Right lung (tissue), 5 donors: ENCODE measurements around the gene CD34. TPM values are rescaled to one million over a fixed set of nuclear protein-coding genes. Genes with fewer than 3 reads are reported as not detected.

ENCODE experiments used
- DNase-seq, 2 donors: peaks; one replicate each; pipeline ENCODE4 v3.0.0-alpha.2; 2013
- polyA plus RNA-seq, 5 donors: library from polyadenylated mRNA; unstranded; fragments of 120-200 nt; gene quantifications; one replicate each; pipeline versions ENCODE4 v1.2.1 to v1.2.3, GENCODE V29; 2013; ENCODE audit warnings: inconsistent platforms in 1 of 5, low replicate concordance in 1 of 5; ENCODE audit not compliant: insufficient read length in 5 of 5, insufficient read depth in 1 of 5

The CD34 gene
- polyA plus RNA-seq, 5 donors, result 126 to 157 (median 146) TPM

DNA sequence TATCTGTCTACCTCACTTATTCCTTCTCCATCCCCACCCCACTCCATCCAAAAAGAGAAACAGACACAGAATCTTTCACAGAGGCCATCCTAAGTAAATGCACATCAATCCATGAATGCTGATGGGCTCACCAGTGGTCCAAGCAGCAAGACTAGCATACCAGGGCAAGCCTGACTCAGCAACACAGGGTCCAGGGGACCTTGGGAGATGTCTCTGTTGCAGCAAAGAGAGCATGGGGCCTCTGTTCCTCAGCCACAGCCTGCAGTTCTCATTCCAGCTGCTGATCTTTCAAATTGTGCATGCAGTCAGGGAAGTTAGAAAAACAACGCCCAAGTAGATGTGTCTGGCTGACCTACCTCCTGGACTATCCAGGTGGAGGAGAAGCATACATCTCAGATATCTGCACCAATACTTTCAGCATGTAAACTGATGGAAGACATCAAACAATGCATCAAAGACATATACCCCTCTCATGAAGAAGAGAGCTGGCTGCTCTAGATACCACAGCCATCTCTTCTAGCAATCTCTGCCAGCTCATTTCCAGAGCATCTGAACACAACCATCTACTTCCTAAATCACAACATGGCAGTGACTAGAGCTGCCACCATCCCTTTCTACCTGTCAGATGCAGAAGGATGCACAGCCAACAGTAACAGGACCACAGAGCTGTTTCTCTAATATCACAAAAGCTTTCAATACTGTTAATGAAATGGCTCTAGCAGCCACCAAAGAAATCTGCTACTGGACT, 54.5 kb downstream of the CD34 start:
- DNase-seq, result no peak

DNA sequence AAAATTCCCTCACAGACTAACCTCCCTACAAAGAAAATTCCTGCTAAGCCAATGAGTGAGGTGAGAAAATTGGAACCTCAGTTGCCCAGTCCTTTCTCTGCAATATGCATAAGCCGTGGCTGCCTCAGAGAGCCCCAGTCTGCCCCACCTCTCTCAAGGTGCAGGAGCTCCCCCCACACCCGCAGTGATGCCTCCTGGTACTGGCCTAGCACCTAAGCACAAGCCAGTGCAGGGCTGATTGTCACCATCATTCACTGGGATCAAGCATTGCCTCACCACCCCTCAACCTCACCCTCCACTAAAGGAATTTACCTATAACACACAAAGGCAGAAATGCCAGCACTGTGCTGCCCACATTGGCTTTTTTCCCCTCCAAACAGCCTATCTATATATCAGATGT, 56.9 kb downstream of the CD34 start:
- no peak for DNase-seq

DNA sequence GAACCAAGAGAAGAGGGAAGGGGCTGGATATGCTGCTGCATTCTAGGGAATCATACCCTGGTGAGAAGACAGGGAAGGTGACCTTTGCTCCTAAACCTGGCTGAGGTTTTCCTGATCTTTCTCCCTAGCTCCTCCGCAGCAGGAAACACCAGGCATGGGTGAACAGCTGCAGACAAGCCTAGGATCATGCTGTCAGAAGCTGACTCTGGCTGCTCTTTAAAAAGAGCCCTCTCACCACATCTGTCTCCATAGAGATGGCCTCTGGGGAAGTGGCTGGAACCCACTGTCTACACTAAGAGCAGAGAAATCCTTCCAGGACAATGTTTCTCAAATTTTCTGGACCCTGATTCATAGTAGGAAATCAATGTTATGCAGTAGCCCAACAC, 57.6 kb downstream of the CD34 start:
- no peak for DNase-seq

DNA sequence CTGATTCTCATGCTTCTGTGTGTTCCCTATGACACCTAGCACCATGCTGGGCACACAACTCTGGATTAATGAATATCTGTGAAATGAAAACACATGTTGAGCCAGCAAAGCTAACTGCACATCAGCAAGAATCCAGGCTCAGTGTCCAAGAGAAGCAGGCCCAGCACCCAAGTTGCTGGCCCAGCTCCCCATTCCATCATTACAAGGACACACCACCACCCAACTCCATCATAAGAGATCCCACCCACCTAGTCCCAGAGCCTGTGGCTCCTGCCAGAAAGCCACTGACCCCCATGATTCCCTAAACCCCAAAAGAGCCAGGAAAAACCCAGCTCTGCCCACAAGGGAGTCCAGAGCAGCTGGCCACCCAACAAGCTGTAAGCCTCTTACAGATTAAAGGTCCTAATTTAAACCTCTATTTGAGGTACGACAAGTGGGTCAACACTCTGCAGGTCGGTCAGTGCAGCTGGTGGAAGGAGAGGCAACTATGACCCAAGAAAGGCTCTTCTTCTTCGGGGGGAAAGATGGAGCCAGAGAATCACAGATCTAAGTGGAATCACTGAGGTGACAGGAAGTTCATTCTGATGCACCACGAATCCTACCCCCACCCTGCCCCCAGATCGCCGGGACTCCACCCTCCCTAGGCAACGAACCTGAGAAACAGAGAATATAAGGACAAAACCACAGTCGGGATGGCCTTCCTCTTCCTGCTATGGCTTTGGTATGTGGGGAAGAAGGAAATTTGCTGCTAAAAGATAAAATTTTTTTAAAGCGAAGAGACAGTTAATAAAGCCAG, 58.2 kb downstream of the CD34 start:
- DNase-seq, result no peak

DNA sequence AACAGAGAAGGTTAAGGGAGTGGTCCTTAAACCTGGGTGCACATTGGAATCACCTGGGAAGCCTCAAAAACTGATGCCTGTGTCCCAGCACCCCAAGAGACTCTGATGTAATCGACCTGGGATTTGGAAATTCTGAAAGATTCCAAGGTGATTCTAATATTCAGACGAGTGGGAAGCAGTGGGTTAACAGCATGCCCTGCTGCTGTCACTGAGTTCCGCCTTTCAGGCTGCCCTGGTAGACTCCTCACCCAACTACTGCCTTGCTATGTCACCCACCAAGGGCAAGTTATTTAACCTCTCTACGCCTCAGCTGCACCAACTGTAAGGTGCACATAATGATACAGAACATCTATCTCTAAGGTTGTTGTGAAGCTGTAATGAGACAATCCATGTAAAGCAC, 59.2 kb downstream of the CD34 start:
- no peak for DNase-seq

DNA sequence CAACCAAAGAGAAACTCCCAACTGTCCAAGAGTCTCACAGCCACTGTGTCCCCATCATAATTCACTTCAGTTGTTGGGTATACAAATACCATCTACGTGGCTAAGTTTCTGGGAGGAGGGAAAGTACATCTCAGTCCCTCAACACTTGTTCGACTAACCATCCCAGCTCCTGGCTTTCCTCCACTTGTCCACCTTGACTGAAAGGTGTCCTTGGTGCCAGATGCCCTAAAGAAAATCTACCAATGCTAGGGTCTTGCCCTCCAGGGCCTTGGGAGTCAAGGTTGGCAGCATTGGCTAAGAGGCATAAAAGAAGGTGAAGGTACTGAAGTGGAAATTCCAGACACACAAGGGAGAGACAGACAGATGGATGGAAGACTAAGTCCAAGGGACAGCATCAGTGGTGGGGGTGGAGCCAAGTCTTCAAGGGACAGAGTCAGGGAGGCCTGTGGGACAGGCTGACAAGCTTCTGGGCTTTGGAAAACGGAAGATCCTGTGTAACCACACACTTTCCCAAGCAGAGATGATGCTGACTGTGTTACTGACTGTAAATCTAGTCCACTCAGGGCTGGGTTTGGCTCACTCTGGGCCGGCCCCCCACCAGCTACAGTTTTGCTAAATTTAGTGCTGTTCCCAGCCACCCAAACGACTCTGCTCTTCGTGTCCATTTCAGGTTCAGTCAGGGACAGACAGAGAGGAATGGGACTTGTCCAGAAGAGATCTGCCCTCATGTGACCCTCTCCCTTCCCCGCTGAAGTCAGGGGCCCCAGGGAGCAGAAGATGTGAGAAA, 60.1 kb downstream of the CD34 start:
- no peak for DNase-seq

DNA sequence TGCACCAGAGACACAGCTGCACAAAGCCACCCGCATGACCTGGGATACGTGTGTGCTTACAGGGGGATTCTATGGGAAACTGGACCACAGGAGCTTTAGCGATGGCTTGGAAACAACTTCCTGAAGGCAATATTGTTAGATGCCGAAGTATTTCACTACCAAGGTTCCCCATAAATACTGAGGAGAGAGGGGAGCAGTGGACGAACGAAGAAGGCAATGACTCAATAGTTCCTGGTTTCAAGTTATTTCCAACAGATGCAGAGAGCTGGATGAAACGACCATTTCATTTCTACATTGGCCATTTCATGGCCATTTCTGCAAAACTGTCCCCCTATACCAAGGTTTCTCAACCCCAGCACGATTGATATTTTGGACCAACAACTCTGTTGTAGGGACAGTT, 61.3 kb downstream of the CD34 start:
- no peak for DNase-seq

DNA sequence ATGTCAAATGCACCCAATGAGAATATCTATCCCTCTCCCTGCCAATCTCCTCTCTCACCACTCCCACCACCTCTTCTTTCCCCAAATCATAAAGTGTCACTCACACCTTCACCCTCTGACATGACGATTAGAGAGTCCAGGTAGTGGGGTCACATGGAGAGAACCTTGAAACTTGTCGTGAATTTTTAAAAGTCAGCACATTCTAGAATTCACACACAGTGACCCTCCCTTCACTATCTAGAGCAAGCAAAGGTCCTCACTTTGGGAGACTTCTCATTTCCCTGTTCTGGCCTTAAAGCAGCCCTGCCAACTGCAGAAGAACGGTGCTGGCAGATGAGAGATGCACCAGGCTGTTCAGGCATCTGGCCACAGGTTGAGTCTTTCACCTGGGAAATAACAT, 61.9 kb downstream of the CD34 start:
- no peak for DNase-seq

DNA sequence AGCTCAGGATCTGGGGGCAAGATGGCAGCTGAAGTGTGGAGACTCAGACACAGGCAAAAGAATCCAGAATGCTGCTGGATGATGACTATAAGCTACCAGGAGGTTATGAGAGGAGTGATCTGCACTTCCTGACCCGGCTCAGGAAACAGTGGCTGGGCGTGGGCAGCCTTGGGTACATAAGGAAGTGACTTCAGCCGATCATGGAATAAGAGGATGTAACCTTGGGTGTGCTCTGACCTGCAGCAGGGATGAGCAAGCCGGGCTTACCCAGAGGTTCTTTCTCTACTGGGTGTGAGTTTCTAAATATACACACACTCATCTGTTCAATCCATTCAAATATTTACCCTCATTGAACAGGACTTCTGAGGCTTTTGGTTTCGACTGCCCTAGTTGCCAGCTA, 62.7 kb downstream of the CD34 start:
- no peak for DNase-seq

DNA sequence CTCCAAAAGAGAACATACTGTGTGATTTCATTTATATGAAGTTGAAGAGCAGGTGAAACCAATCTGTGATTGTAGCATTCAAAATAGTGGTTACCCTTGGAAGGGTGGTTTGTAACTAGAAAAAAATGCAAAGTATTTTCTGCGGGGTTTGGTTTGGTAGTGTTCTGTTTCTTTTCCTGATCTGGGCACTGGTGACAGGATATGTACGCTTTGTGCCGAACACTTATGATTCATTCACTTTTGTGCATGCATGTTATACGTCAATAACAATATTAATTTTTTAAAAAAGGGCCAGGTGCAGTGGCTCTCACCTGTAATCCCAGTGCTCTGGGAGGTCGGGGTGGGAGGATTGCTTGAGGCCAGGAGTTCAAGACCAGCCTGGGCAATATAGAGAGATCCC, 63.8 kb downstream of the CD34 start:
- no peak for DNase-seq

DNA sequence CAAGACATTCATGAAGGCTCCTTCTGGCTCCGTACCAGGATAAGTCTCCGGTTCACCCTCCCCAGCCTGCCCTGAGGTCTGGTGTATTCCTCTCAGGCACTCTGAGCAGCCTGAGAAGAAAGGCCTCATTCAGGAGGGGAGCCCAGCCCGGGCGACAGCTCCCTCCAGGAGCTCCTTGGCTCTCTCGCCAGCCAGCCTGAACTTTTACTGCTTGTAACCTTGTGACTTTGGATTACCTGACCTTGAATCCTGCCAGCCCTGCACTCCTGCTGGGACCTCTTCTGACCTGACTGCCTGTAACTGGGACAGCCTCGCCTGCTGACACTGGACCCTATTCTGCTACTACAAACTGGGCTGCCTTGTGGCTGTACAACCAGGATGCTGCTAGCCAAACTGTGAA, 65.8 kb downstream of the CD34 start:
- no peak for DNase-seq

DNA sequence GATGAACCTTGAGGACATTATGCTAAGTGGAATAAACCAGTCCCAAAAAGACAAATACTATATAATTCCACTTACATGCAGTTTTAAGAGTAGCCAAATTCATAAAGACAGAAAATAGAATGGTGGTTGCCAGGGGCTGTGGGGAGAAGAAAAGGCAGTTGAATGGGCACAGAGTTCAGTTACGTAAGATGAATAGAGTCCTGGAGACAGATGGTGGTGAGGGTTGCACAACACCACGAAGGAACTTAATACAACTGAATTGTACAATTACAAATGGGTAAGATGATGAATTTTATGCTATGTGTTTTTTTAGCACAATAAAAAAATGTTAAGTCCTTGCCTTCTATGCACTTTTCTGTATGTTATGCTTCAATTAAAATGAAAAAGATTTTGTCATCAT, 66.6 kb downstream of the CD34 start:
- DNase-seq, result no peak

DNA sequence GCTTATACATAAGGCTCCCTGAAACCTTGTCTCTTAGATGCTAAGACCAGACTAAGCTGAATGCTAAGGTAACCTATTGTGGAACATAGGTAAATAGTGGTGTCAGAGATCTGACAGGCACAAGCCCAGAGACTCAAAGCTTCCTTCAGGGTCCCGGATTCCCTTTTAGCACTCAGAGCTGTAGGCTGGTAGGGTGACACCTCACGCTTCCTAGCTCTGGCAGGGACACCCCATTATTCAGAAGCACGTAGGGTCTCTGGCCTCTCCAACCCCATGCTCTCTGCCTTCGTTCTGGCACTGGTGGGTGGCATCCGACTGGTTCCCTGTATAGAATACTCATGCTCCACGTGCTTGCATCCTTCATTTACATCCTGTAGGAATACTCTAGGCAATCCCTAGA, 68.4 kb downstream of the CD34 start:
- no peak for DNase-seq

DNA sequence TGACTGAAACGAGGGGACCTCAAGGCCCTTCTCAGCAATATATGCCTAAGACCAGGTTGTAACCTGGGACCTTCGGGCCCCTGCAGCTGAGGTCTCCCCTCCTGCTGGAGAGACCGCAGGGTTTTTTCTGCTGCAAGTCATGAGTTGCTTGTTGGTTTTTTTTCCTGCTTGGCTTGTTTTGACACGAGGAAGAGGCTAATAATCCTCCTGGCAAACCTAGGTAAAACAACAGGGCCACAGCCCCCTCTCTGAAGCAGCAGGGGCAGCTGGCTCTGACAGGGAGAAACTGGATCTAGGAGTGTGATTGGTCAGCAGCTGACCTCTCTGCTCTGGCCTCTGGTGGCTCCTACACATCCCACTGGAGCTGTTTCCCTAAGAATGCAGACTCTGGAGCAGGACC, 69.0 kb downstream of the CD34 start:
- DNase-seq, result no peak

DNA sequence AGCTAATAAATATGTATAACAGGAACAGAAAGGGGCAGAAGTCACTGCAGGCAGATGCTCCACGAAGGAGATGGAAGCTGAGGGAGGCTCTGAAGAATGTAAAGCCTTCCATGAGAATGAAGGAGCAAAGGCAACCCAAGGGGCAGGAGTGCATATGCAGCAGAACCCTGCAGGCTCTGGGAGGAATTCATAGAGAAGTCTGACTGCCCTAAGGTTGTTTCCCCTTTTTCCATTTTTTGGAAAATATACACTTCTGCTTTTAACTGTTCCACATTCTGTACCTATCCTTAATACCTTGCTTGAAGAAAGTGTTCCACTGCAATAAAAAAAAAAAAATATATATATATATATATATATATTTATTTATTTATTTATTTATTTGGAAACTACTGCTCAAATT, 69.6 kb downstream of the CD34 start:
- DNase-seq, result no peak

DNA sequence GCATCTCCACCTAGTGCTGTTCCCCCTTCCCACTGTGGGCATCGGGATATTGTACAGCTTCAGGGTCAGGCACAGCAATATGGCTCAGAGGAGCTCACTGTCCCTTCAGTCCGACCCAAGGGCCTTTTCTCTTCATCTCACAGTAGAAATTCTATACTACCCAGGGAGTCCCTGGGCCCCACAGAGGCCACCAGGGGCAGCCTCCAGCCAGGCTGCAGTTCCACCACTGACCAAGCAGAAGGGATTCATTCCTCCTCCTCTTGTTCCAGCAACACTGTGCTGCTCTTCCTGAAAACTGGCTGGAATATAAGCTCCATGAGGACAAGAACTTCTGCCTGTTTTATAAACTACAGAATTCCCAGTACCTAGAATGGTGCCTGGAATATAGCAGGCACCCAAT, 70.5 kb downstream of the CD34 start:
- no peak for DNase-seq

DNA sequence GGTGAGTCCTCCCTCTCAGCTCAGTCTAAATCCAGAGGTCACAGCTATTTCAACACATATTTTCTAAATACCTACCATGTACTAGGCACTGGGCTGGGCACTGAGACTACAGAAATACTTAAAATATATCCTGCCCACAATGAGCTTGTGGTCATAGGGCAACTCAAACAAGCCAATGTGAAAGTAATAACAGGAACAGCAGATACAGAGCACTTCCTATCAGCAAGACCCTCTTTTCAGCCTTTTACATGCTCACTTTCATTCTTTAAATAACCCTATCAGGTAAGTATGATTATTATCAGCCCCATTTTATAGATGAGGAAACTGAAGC, 71.9 kb downstream of the CD34 start:
- DNase-seq, result no peak

DNA sequence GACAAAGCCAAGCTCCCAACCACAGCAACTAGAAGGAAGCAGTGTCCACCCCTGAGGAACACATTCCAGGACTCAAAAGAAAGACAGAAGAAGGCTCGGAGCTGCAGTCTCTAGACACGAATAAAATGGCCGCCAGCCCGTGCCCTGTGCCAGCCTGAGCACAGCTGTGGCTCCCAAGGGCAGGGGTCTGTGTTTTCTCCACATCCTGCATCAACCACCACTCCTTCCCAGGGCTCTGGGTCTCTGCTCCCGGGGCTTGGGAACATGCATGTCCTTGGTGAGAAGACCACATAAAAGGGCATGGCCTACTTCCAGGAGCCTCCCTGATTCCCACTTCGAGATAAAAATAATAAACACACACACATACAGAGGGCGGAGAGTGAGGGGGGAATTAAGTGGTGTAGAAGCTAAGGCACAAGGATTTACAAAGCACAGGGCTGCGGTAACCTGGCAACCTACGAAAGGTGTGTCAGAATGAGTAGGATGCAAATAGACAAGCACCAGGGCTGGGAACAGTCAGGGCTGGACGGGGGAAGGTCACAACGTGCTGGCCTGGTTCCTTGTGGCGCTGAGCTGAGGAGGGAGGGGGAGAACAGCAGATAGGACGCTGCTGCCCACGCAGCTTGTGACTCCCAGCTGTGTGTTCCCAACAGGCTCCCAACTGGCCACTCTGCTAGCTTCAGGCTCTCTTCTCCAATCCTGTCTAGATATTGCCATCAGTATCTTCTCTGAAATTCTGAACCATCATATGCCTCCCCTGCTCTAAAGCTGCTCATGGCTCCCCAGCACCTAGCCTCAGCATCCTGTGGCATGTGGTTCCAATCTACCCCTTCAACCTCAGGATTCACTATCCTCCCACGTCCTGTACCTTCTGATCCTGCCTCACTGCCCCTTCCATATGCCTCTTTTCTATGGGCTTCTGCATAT, 72.5 kb downstream of the CD34 start:
- DNase-seq, result no peak

DNA sequence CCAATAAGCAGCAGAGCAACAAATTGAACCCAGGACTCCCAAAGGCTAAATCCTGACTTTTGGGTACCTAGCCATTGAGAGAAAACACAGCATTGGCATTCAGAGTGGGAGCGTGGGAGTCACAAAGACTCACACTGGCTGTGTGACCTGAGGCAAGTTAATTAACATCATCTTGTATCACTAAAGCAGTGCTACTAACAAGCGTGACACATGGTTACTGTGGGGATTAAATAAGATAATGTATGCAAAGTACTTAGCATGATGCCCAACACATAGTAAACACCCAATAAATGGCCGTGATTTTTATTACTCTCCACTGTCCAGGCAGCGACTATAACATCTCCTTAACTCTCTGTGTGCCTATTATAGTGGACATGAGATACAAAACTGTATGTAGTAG, 73.3 kb downstream of the CD34 start:
- DNase-seq, result no peak

DNA sequence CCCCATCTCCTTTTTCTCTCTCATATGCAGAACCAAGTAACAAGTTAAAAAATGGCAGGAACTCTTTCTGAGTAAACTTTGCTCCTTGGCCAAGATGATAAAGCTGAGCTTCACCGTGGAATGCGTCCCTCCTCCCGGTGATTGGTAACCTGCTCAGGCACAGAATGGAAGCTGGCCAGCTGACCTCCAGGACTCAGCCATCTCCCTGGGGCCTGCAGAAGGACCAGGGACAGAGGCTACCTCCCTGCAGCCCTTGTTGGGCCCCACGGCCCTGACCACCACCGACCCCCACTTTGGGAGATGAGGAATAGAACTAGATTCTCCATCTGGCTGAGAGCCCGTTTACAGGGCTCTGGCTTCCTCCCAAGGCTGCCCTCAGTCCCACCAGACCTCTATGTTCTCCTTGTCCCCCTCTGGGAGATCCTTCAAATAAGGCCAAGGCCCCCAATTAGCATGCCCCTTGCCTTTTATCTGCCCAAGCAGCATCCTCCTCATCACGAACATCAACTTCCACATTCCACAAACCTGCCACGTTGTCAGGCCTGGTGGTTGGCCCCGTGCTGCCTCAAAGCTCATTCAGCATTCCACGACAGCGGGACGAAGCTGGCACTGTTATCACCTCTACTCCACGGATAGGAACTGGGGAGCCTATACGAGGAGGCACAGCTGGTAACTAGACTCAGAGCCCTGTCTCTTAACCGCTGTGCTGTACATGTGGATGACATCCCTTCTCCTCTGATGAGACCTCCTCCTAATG, 74.2 kb downstream of the CD34 start:
- DNase-seq, result no peak

DNA sequence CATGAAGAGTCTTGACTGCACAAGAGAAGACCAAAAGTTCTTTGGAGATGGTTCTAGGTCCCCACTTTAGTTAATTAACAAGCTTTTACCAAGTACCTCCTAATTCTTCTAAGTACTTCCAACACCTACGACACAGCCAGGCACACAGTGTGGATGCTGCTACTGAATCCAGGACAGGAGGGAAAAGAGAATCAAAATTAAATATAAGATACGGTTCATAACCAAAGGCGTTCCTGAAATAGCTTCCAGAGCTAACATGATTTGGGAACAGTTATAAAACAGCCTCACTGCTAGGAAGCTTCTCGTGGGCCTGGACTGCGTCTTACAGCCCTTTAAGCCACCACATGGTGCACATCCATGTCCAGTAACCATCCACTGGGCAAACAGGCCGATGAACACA, 75.0 kb downstream of the CD34 start:
- no peak for DNase-seq
